Activated B cell treated with CpG ODN at 0.5 μM for 24 hours (primary cell): ENCODE measurements around the gene ITGB6. TPM values are rescaled to one million over a fixed set of nuclear protein-coding genes. Genes with fewer than 3 reads are reported as not detected.

Experiments
- ATAC-seq: fragments of 200-7000 bp; cut with Tn5 transposase; one replicate; pipeline ENCODE4 v1.10.0; 2021; ENCODE audit warnings: low read depth, mild to moderate bottlenecking, moderate library complexity
- CTCF ChIA-PET: fragments of 350-600 bp; sonication (Branson Sonifier 250); formaldehyde crosslinking; loops from one replicate; lab custom pipeline; 2021; ENCODE audit warnings: antibody characterized with exemption; lab: Charles Lee
- POLR2A ChIA-PET: fragments of 350-600 bp; sonication (Branson Sonifier 250); formaldehyde crosslinking; loops from one replicate; lab custom pipeline; 2021; ENCODE audit warnings: antibody characterized with exemption; lab: Charles Lee
- DNase-seq: peaks from one replicate; pipeline ENCODE4 v3.0.0; 2022
- H3K27ac Mint-ChIP-seq: one replicate; pipeline ENCODE4 v1.8.0; 2020; ENCODE audit warnings: mixed read lengths
- H3K27me3 Mint-ChIP-seq: one replicate; pipeline ENCODE4 v1.8.0; 2021; ENCODE audit warnings: mixed read lengths
- H3K36me3 Mint-ChIP-seq: one replicate; pipeline ENCODE4 v1.8.0; 2021; ENCODE audit warnings: low read depth, mixed read lengths
- H3K4me1 Mint-ChIP-seq: one replicate; pipeline ENCODE4 v1.8.0; 2021; ENCODE audit warnings: mixed read lengths
- H3K4me3 Mint-ChIP-seq: one replicate; pipeline ENCODE4 v1.8.0; 2020; ENCODE audit warnings: mild to moderate bottlenecking, mixed read lengths
- H3K9me3 Mint-ChIP-seq: one replicate; pipeline ENCODE4 v1.8.0; 2020; ENCODE audit warnings: mixed read lengths
- intact Hi-C: fragments of 100-400 bp; cut with micrococcal nuclease; formaldehyde crosslinking; loops from one replicate; pipeline ENCODE4 v1.15.1; 2024
- total RNA-seq: library from RNA; stranded (reverse); gene quantifications from 2 replicates; pipeline ENCODE4 v1.2.3, GENCODE V29; 2022
- TF ChIP-seq, protein P1 (sequence below): fragments of 200-600 bp; IDR thresholded peaks from one replicate; pipeline ENCODE4 v1.8.0; 2022; ENCODE audit warnings: antibody characterized with exemption, mild to moderate bottlenecking

The ITGB6 gene
- total RNA-seq, 1 donor from 2014 or later = not detected

DNA sequence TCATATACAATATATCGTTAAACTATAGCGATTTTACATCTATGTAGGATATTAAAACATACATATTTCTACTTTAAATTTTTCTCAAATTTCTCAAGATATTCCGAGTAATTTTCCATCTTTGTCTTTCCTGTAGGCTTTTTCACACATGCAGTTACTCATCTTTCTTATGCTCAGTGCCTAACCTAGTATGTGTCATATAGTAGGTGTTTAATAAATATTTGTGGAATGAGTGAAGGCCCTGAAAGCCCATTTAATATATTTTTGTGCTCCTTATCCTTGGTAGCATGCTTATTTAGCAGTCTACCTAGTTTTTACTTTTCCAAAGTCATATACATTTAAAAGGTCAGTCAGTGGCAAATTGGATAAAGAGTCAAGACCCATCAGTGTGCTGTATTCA, 67.3 kb downstream of the ITGB6 start:
- Mint-ChIP-seq H3K27ac (no peak overlapping the region), H3K27me3 (peaks cover 14% of the 10 kb centered on the region), H3K36me3 (no peaks in the 10 kb centered on the region), H3K4me3 (no peak overlapping the region), H3K4me1 (no peaks in the 10 kb centered on the region), H3K9me3 (no peaks in the 10 kb centered on the region)
- TF ChIP-seq, protein P1, sequence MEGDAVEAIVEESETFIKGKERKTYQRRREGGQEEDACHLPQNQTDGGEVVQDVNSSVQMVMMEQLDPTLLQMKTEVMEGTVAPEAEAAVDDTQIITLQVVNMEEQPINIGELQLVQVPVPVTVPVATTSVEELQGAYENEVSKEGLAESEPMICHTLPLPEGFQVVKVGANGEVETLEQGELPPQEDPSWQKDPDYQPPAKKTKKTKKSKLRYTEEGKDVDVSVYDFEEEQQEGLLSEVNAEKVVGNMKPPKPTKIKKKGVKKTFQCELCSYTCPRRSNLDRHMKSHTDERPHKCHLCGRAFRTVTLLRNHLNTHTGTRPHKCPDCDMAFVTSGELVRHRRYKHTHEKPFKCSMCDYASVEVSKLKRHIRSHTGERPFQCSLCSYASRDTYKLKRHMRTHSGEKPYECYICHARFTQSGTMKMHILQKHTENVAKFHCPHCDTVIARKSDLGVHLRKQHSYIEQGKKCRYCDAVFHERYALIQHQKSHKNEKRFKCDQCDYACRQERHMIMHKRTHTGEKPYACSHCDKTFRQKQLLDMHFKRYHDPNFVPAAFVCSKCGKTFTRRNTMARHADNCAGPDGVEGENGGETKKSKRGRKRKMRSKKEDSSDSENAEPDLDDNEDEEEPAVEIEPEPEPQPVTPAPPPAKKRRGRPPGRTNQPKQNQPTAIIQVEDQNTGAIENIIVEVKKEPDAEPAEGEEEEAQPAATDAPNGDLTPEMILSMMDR = no peak
- DNase-seq (no peak), ATAC-seq (no peak)
- intact Hi-C loops = no loop called here
- ChIA-PET CTCF (no interaction called here), POLR2A (no interaction called here)

DNA sequence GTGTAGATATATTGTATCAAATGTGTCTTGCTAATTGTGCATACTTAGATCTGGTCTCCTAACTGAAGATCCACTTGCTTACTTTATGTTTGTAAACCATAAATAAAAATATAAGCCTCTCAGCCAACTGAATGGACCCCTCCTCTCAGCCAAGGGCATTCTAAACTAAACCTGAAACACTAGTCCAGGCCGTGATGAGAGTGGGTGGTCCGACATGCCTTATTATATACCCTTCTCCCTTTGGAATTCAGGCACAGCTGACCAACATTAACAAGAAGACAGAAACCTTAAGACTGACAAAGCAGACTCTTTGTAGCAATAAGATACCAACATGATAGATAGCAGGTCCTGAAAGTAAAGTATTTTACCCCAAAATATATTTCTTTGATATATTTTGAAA, 73.3 kb downstream of the ITGB6 start:
- intact Hi-C loops = no loop called here
- TF ChIP-seq, protein P1 = no peak
- DNase-seq (no peak), ATAC-seq (no peak)
- Mint-ChIP-seq H3K36me3 (no peaks in the 10 kb centered on the region), H3K4me1 (no peaks in the 10 kb centered on the region), H3K27ac (no peak overlapping the region), H3K9me3 (no peaks in the 10 kb centered on the region), H3K4me3 (no peak overlapping the region), H3K27me3 (peaks cover 22% of the 10 kb centered on the region)
- ChIA-PET CTCF (no interaction called here), POLR2A (no interaction called here)

DNA sequence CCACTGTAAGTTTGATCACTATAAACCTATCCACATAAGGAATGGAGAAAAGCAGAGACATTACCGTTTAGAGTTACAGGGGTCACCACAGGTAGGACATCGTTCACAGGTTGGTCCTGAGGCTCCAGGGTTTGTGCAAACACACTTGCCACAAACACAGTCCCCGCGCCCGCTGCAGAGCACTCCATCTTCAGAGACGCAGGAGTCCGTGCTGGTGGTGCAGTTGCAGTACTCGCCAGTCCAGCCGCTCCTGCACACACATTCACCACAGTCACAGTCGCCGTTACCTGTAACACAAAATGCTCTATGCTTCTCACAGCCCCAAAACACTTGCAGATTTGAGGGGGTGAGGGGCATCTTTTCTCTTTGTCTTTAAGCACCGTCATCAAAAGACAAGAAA, 73.8 kb downstream of the ITGB6 start:
- no peaks in the 10 kb centered on the region for H3K36me3 Mint-ChIP-seq
- ChIA-PET CTCF (no interaction called here), POLR2A (no interaction called here)
- H3K4me3 Mint-ChIP-seq = no peak overlapping the region
- intact Hi-C loops = no loop called here
- H3K9me3 Mint-ChIP-seq = no peaks in the 10 kb centered on the region
- TF ChIP-seq, protein P1 = no peak
- no peak for ATAC-seq
- no peak overlapping the region for H3K27ac Mint-ChIP-seq
- no peak for DNase-seq
- H3K4me1 Mint-ChIP-seq = no peaks in the 10 kb centered on the region
- peaks cover 22% of the 10 kb centered on the region for H3K27me3 Mint-ChIP-seq

DNA sequence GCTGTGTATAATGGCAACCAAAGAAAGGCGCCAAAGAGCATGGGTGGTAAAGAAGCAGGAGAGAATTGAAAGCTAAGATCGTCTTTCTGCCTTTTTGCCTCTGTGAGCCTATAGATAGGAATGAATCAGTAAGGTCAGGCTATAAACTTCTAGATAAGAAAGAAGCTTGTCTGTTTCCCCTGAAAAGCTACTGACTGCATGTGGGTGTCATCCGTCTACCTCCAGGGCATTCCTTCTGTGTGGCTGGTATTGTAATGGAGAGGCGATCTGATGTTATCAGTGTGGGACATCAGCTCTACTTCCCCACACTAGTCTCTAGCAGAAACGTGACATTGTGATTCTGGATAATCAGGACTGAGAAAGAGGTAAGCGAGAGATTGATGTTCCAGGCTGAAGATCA, 74.2 kb downstream of the ITGB6 start:
- H3K4me3 Mint-ChIP-seq = no peak overlapping the region
- H3K27ac Mint-ChIP-seq = no peak overlapping the region
- CTCF ChIA-PET = no interaction called here
- H3K27me3 Mint-ChIP-seq = peaks cover 19% of the 10 kb centered on the region
- no peaks in the 10 kb centered on the region for H3K9me3 Mint-ChIP-seq
- no peaks in the 10 kb centered on the region for H3K36me3 Mint-ChIP-seq
- POLR2A ChIA-PET = no interaction called here
- ATAC-seq (no peak), DNase-seq (no peak)
- intact Hi-C loops = no loop called here
- no peaks in the 10 kb centered on the region for H3K4me1 Mint-ChIP-seq
- TF ChIP-seq, protein P1 = no peak

DNA sequence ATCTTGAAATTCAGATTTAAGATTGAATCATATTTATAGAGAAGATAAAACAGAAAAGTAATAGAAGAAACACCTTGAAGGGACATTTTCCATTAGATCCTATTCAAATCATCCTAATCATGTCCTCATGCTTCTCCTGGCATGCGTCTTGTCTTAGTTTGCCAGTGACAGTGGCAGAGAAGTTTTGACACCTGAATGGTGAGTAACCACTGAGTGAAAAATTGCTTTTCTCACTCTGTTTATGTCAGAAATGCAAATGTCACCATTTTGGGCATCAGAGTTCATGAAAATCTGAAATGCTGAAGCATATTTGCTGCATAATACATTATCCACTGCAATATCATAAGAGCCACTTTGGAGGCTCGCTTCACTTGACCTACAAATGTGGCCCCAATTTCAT, 74.7 kb downstream of the ITGB6 start:
- no peak for ATAC-seq
- no peaks in the 10 kb centered on the region for H3K4me1 Mint-ChIP-seq
- CTCF ChIA-PET = no interaction called here
- no peak overlapping the region for H3K4me3 Mint-ChIP-seq
- H3K27me3 Mint-ChIP-seq = peaks cover 18% of the 10 kb centered on the region
- H3K27ac Mint-ChIP-seq = no peak overlapping the region
- intact Hi-C loops = no loop called here
- POLR2A ChIA-PET = no interaction called here
- no peaks in the 10 kb centered on the region for H3K9me3 Mint-ChIP-seq
- DNase-seq = no peak
- no peaks in the 10 kb centered on the region for H3K36me3 Mint-ChIP-seq
- TF ChIP-seq, protein P1 = no peak
